ENCODE data around the gene NEK10.
"Not testable (repeated sequence)": the region's sequence is repeated elsewhere in the genome, so short reads cannot be mapped to it uniquely, and the experiment has no call there.

Gene NEK10

GRCh38 chr3:27293939-27294338 is 75.2 kb downstream of the NEK10 start:
- TF ChIP-seq CTCF (IDR thresholded peaks at IDR 0.05; ENCODE audit: low read depth, low read length): no peak
- TF ChIP-seq MYC (IDR thresholded peaks at IDR 0.05; ENCODE audit: low read depth, low read length): no peak
- TF ChIP-seq POLR2A (IDR thresholded peaks at IDR 0.05; ENCODE audit: extremely low read depth, insufficient read length): no peak
- TF ChIP-seq MAX (IDR thresholded peaks at IDR 0.05; ENCODE audit: low read depth, low read length): no peak
- H3K4me3 ChIP-seq (ENCODE audit: low read depth, low read length): no peak overlapping the region
- DNase-seq (ENCODE audit: low read depth): no peak

GRCh38 chr3:27290760-27291159 is 78.4 kb downstream of the NEK10 start:
- no peak for DNase-seq (ENCODE audit: low read depth)
- TF ChIP-seq POLR2A (IDR thresholded peaks at IDR 0.05; ENCODE audit: extremely low read depth, insufficient read length) (no peak), MAX (IDR thresholded peaks at IDR 0.05; ENCODE audit: low read depth, low read length) (no peak), CTCF (IDR thresholded peaks at IDR 0.05; ENCODE audit: low read depth, low read length) (no peak), MYC (IDR thresholded peaks at IDR 0.05; ENCODE audit: low read depth, low read length) (no peak)

GRCh38 chr3:27289769-27290413 is 79.3 kb downstream of the NEK10 start:
- no peak for DNase-seq (ENCODE audit: low read depth)
- TF ChIP-seq POLR2A (IDR thresholded peaks at IDR 0.05; ENCODE audit: extremely low read depth, insufficient read length): no peak
- no peak for TF ChIP-seq MYC (IDR thresholded peaks at IDR 0.05; ENCODE audit: low read depth, low read length)
- no peak for TF ChIP-seq CTCF (IDR thresholded peaks at IDR 0.05; ENCODE audit: low read depth, low read length)
- TF ChIP-seq MAX (IDR thresholded peaks at IDR 0.05; ENCODE audit: low read depth, low read length): no peak
- no peak overlapping the region for H3K4me3 ChIP-seq (ENCODE audit: low read depth, low read length)

More at GRCh38 chr3:27290760-27291159, 78.4 kb downstream of the NEK10 start:
- H3K4me3 ChIP-seq (ENCODE audit: low read depth, low read length): no peak overlapping the region

GRCh38 chr3:27287052-27287451 is 82.1 kb downstream of the NEK10 start:
- DNase-seq (ENCODE audit: low read depth): no peak
- TF ChIP-seq CTCF (IDR thresholded peaks at IDR 0.05; ENCODE audit: low read depth, low read length): no peak
- TF ChIP-seq POLR2A (IDR thresholded peaks at IDR 0.05; ENCODE audit: extremely low read depth, insufficient read length): no peak
- TF ChIP-seq MAX (IDR thresholded peaks at IDR 0.05; ENCODE audit: low read depth, low read length): no peak
- no peak for TF ChIP-seq MYC (IDR thresholded peaks at IDR 0.05; ENCODE audit: low read depth, low read length)
- H3K4me3 ChIP-seq (ENCODE audit: low read depth, low read length): no peak overlapping the region

GRCh38 chr3:27286467-27286866 is 82.7 kb downstream of the NEK10 start:
- DNase-seq (ENCODE audit: low read depth); H3K4me3 ChIP-seq (ENCODE audit: low read depth, low read length): not testable (repeated sequence)

GRCh38 chr3:27285668-27286067 is 83.5 kb downstream of the NEK10 start:
- TF ChIP-seq MAX (IDR thresholded peaks at IDR 0.05; ENCODE audit: low read depth, low read length): no peak
- TF ChIP-seq CTCF (IDR thresholded peaks at IDR 0.05; ENCODE audit: low read depth, low read length): no peak
- TF ChIP-seq POLR2A (IDR thresholded peaks at IDR 0.05; ENCODE audit: extremely low read depth, insufficient read length): no peak
- no peak for TF ChIP-seq MYC (IDR thresholded peaks at IDR 0.05; ENCODE audit: low read depth, low read length)
- no peak for DNase-seq (ENCODE audit: low read depth)
- H3K4me3 ChIP-seq (ENCODE audit: low read depth, low read length): no peak overlapping the region
